A673 (cell line): Measurements from ENCODE around the gene CFAP100. TPM values are rescaled to one million over a fixed set of nuclear protein-coding genes. Genes with fewer than 3 reads are reported as not detected.

Source experiments
- BruUV-seq: library from RNA; stranded (reverse); fragments of 400-500 nt; replicated peaks from 2 replicates; lab custom pipeline; 2021; lab: Mats Ljungman, UMichigan
- CTCF ChIA-PET: fragments of 300-600 bp; sonication (Branson Sonifier 250); formaldehyde crosslinking; loops from one replicate; lab custom pipeline; 2022; ENCODE audit warnings: antibody characterized with exemption; lab: Charles Lee
- POLR2A ChIA-PET: fragments of 300-600 bp; sonication (Branson Sonifier 250); formaldehyde crosslinking; loops from one replicate; lab custom pipeline; 2022; ENCODE audit warnings: antibody characterized with exemption; ENCODE audit not compliant: low non-redundant PET; lab: Charles Lee
- DNase-seq: peaks from one replicate; pipeline ENCODE4 v3.0.0-alpha.2; 2015; ENCODE audit warnings: low spot score
- H3K27ac ChIP-seq: fragments of 200-600 bp; sonication (generic); 2 replicates; pipeline ENCODE4 v1.5.1; 2016; ENCODE audit warnings: mixed run types, low read depth, mild to moderate bottlenecking, mixed read lengths, antibody characterized with exemption, low read length; ENCODE audit not compliant: poor library complexity, severe bottlenecking
- H3K27me3 ChIP-seq: fragments of 200-600 bp; sonication (generic); replicated peaks from 2 replicates; pipeline ENCODE4 v1.6.1; 2017; ENCODE audit warnings: mixed run types, low read depth, mild to moderate bottlenecking, mixed read lengths, antibody characterized with exemption, low read length; ENCODE audit not compliant: insufficient read depth, poor library complexity
- H3K36me3 ChIP-seq: fragments of 200-600 bp; sonication (generic); 2 replicates; pipeline ENCODE4 v1.6.1; 2016; ENCODE audit warnings: mixed run types, mild to moderate bottlenecking, mixed read lengths, antibody characterized with exemption, low read length; ENCODE audit not compliant: insufficient read depth, poor library complexity, severe bottlenecking
- H3K4me1 ChIP-seq: fragments of 200-600 bp; sonication (generic); 2 replicates; pipeline ENCODE4 v1.6.1; 2017; ENCODE audit warnings: mixed run types, mild to moderate bottlenecking, mixed read lengths, antibody characterized with exemption, low read length; ENCODE audit not compliant: insufficient read depth, poor library complexity, severe bottlenecking
- H3K4me3 ChIP-seq: fragments of 200-600 bp; sonication (generic); 2 replicates; pipeline ENCODE4 v1.5.1; 2016; ENCODE audit warnings: low read depth, mixed run types, mild to moderate bottlenecking, mixed read lengths, low read length; ENCODE audit not compliant: poor library complexity, severe bottlenecking
- H3K9me3 ChIP-seq: fragments of 200-600 bp; sonication (generic); 2 replicates; pipeline ENCODE4 v1.6.1; 2016; ENCODE audit warnings: mixed run types, low read depth, mild to moderate bottlenecking, mixed read lengths, antibody characterized with exemption, low read length; ENCODE audit not compliant: poor library complexity, severe bottlenecking
- CTCF ChIP-seq: fragments of 300-800, 200-600 bp; sonication (generic); conservative IDR thresholded peaks from 2 replicates; pipeline ENCODE4 v1.5.1; 2017; ENCODE audit warnings: low read depth, mild to moderate bottlenecking, antibody characterized with exemption, low read length, moderate library complexity, mixed read lengths
- EZH2 ChIP-seq: fragments of 200-600 bp; sonication (generic); IDR thresholded peaks from 2 replicates; pipeline ENCODE4 v1.6.1; 2017; ENCODE audit warnings: borderline replicate concordance, low read depth, mild to moderate bottlenecking, mixed read lengths, antibody characterized with exemption, low read length; ENCODE audit not compliant: poor library complexity, severe bottlenecking
- intact Hi-C: fragments of 100-400 bp; cut with micrococcal nuclease; formaldehyde crosslinking; loops from one replicate; pipeline ENCODE4 v1.10.0; 2022; ENCODE audit not compliant: unreplicated experiment
- total RNA-seq: library from RNA; stranded (reverse); gene quantifications from 2 replicates; pipeline ENCODE4 v1.2.3, GENCODE V29; 2021

Gene CFAP100
- total RNA-seq, 1 experiment from 2014 or later, result not detected

DNA sequence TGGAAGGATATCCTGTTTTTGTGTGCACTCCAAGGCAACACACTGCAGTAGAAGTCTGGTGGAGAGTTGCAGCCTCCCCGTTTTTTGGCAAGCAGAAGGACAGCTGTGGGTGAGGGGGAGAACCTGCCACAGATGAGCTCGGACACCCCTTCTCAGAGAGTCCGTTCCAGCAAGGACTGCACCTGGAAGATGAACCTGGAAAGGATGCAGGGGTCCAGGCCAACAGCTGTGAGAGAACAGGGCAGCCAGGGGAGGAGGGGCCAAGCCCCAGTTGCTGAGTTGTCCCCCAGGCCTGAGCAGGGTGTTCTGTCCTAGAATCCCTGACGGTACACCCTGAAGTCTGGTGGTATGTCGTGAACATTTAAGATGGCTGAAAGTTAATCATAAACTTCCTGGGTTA is 50.8 kb downstream of the CFAP100 start:
- no peaks in the 10 kb centered on the region for H3K4me1 ChIP-seq
- no peaks in the 10 kb centered on the region for H3K9me3 ChIP-seq
- intact Hi-C loops, result no loop called here
- no peak for TF ChIP-seq CTCF
- TF ChIP-seq EZH2, result no peak
- POLR2A ChIA-PET, result no interaction called here
- no peak for DNase-seq
- no peaks in the 10 kb centered on the region for H3K27me3 ChIP-seq
- no peak overlapping the region for H3K27ac ChIP-seq
- H3K36me3 ChIP-seq, result peaks cover 26% of the 10 kb centered on the region
- no TSS peak for BruUV-seq
- CTCF ChIA-PET, result no interaction called here
- no peak overlapping the region for H3K4me3 ChIP-seq

GRCh38 chr3:126446301-126446700 is 51.6 kb downstream of the CFAP100 start:
- ChIA-PET POLR2A (no interaction called here), CTCF (no interaction called here)
- Histone ChIP-seq H3K27ac (no peak overlapping the region), H3K9me3 (no peaks in the 10 kb centered on the region), H3K27me3 (no peaks in the 10 kb centered on the region), H3K4me1 (no peaks in the 10 kb centered on the region), H3K4me3 (no peak overlapping the region), H3K36me3 (peaks cover 34% of the 10 kb centered on the region)
- intact Hi-C loops, result no loop called here
- DNase-seq, result no peak
- BruUV-seq, result no TSS peak
- no peak for TF ChIP-seq CTCF
- TF ChIP-seq EZH2, result no peak

DNA sequence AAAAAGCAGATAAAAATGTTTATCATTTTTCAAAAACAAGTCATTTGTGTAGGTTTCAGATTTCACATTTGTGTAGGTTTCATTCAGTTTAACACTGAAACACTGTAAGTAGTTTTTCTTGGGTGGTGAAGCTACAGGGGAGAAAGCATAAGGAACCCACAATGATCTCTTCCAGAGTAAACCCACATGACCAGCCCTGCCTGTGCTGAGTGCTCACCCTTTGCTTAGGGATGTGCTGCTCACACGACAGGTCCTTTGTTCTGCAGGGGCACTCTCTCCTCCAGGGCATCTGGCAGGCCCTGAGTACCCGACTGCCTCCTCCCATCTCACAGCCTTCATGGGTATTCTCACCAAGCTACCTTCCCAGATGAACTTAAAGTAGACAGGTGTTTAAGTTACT is 52.1 kb downstream of the CFAP100 start:
- H3K4me3 ChIP-seq, result no peak overlapping the region
- CTCF ChIA-PET, result no interaction called here
- no peak overlapping the region for H3K27ac ChIP-seq
- intact Hi-C loops, result no loop called here
- H3K4me1 ChIP-seq, result no peaks in the 10 kb centered on the region
- POLR2A ChIA-PET, result no interaction called here
- no peak for DNase-seq
- peaks cover 36% of the 10 kb centered on the region for H3K36me3 ChIP-seq
- no peak for TF ChIP-seq EZH2
- TF ChIP-seq CTCF, result no peak
- no peaks in the 10 kb centered on the region for H3K9me3 ChIP-seq
- no peaks in the 10 kb centered on the region for H3K27me3 ChIP-seq
- no TSS peak for BruUV-seq
